ENCODE results near the gene ABCA4. TPM values are rescaled to one million over a fixed set of nuclear protein-coding genes. Genes with fewer than 3 reads are reported as not detected.
"Not testable (repeated sequence)": the region's sequence is repeated elsewhere in the genome, so short reads cannot be mapped to it uniquely, and the experiment has no call there.

Gene ABCA4
- total and polyA plus RNA-seq, 7 experiments from 2014 or later, result not detected

GRCh38 chr1:93995837-93996536, 125.0 kb downstream of the ABCA4 start:
- no peak for ATAC-seq
- H3K27ac Mint-ChIP-seq, result no peak overlapping the region
- Histone ChIP-seq H3K4me3 (ENCODE audit: low read length) (no peak overlapping the region), H3K4me1 (ENCODE audit: control insufficient read depth in 2 of 2, insufficient read depth in 2 of 2, low read length in 2 of 2) (no peaks in the 10 kb centered on the region), H3K9me3 (ENCODE audit: control insufficient read depth in 2 of 3, low read length in 3 of 3) (no peaks in the 10 kb centered on the region), H3K36me3 (ENCODE audit: control insufficient read depth in 2 of 3, insufficient read depth in 3 of 3, low read length in 3 of 3) (no peaks in the 10 kb centered on the region), H3K27me3 (ENCODE audit: control insufficient read depth in 2 of 2, insufficient read depth in 2 of 2, low read length in 2 of 2) (no peaks in the 10 kb centered on the region), H3K27ac (ENCODE audit: low read depth, low read length) (no peak overlapping the region)
- POLR2A ChIA-PET, result no interaction called here
- H3K36me3 Mint-ChIP-seq, result no peaks in the 10 kb centered on the region
- DNase-seq, result no peak
- peaks cover 14 to 26% (median 19%) of the 10 kb centered on the region in 5 donors for H3K27me3 Mint-ChIP-seq
- no peaks in the 10 kb centered on the region for H3K9me3 Mint-ChIP-seq
- CTCF ChIA-PET, result no interaction called here
- peaks cover 0 to 5% (median 0%) of the 10 kb centered on the region in 7 donors for H3K4me1 Mint-ChIP-seq
- H3K4me3 Mint-ChIP-seq, result no peak overlapping the region
- intact Hi-C loops (cut with micrococcal nuclease), result no loop called here

GRCh38 chr1:93993731-93994130, 127.2 kb downstream of the ABCA4 start:
- Mint-ChIP-seq H3K36me3 (no peaks in the 10 kb centered on the region), H3K9me3 (no peaks in the 10 kb centered on the region), H3K27me3 (peaks cover 14 to 35% (median 29%) of the 10 kb centered on the region in 5 donors), H3K27ac (no peak overlapping the region), H3K4me1 (peaks cover 0 to 5% (median 0%) of the 10 kb centered on the region in 7 donors), H3K4me3 (no peak overlapping the region)
- ATAC-seq (no peak), DNase-seq (no peak)
- Histone ChIP-seq H3K27me3 (ENCODE audit: control insufficient read depth in 2 of 2, insufficient read depth in 2 of 2, low read length in 2 of 2) (no peaks in the 10 kb centered on the region), H3K9me3 (ENCODE audit: control insufficient read depth in 2 of 3, low read length in 3 of 3) (no peaks in the 10 kb centered on the region), H3K36me3 (ENCODE audit: control insufficient read depth in 2 of 3, insufficient read depth in 3 of 3, low read length in 3 of 3) (no peaks in the 10 kb centered on the region), H3K4me1 (ENCODE audit: control insufficient read depth in 2 of 2, insufficient read depth in 2 of 2, low read length in 2 of 2) (no peaks in the 10 kb centered on the region), H3K4me3 (ENCODE audit: low read length) (no peak overlapping the region), H3K27ac (ENCODE audit: low read depth, low read length) (no peak overlapping the region)
- CTCF ChIA-PET, result no interaction called here
- POLR2A ChIA-PET, result no interaction called here
- intact Hi-C loops (cut with micrococcal nuclease), result no loop called here

- Histone ChIP-seq H3K4me3 (ENCODE audit: low read length) (no peak overlapping the region), H3K27me3 (ENCODE audit: control insufficient read depth in 2 of 2, insufficient read depth in 2 of 2, low read length in 2 of 2) (no peaks in the 10 kb centered on the region), H3K9me3 (ENCODE audit: control insufficient read depth in 2 of 3, low read length in 3 of 3) (no peaks in the 10 kb centered on the region), H3K27ac (ENCODE audit: low read depth, low read length) (no peak overlapping the region), H3K36me3 (ENCODE audit: control insufficient read depth in 2 of 3, insufficient read depth in 3 of 3, low read length in 3 of 3) (no peaks in the 10 kb centered on the region), H3K4me1 (ENCODE audit: control insufficient read depth in 2 of 2, insufficient read depth in 2 of 2, low read length in 2 of 2) (no peaks in the 10 kb centered on the region)
- H3K27ac Mint-ChIP-seq, result no peak overlapping the region
- no peaks in the 10 kb centered on the region for H3K9me3 Mint-ChIP-seq
- H3K36me3 Mint-ChIP-seq, result no peaks in the 10 kb centered on the region
- intact Hi-C loops (cut with micrococcal nuclease), result no loop called here
- no peak for DNase-seq
- ChIA-PET CTCF (no interaction called here), POLR2A (no interaction called here)
- H3K4me1 Mint-ChIP-seq, result peaks cover 0 to 5% (median 0%) of the 10 kb centered on the region in 7 donors
- no peak overlapping the region for H3K4me3 Mint-ChIP-seq
- no peak for ATAC-seq
- H3K27me3 Mint-ChIP-seq, result peaks cover 14 to 38% (median 29%) of the 10 kb centered on the region in 5 donors
Measured at GRCh38 chr1:93992954-93993353, 128.0 kb downstream of the ABCA4 start.

- POLR2A ChIA-PET, result no interaction called here
- ATAC-seq (no peak), DNase-seq (no peak)
- no peaks in the 10 kb centered on the region for H3K4me1 ChIP-seq (ENCODE audit: control insufficient read depth in 2 of 2, insufficient read depth in 2 of 2, low read length in 2 of 2)
- Mint-ChIP-seq H3K4me3 (no peak overlapping the region), H3K27ac (no peak overlapping the region), H3K9me3 (no peaks in the 10 kb centered on the region), H3K4me1 (peaks cover 0 to 5% (median 0%) of the 10 kb centered on the region in 7 donors), H3K27me3 (peaks cover 14 to 40% (median 33%) of the 10 kb centered on the region in 5 donors), H3K36me3 (no peaks in the 10 kb centered on the region)
- no peak overlapping the region for H3K27ac ChIP-seq (ENCODE audit: low read depth, low read length)
- no peaks in the 10 kb centered on the region for H3K36me3 ChIP-seq (ENCODE audit: control insufficient read depth in 2 of 3, insufficient read depth in 3 of 3, low read length in 3 of 3)
- H3K4me3 ChIP-seq (ENCODE audit: low read length), result no peak overlapping the region
- no peaks in the 10 kb centered on the region for H3K27me3 ChIP-seq (ENCODE audit: control insufficient read depth in 2 of 2, insufficient read depth in 2 of 2, low read length in 2 of 2)
- H3K9me3 ChIP-seq (ENCODE audit: control insufficient read depth in 2 of 3, low read length in 3 of 3), result no peaks in the 10 kb centered on the region
- CTCF ChIA-PET, result no interaction called here
- intact Hi-C loops (cut with micrococcal nuclease), result no loop called here
Measured at GRCh38 chr1:93992190-93992589, 128.8 kb downstream of the ABCA4 start.

GRCh38 chr1:93991271-93991670, 129.7 kb downstream of the ABCA4 start:
- intact Hi-C loops (cut with micrococcal nuclease), result no loop called here
- Mint-ChIP-seq H3K36me3 (no peaks in the 10 kb centered on the region), H3K27ac (no peak overlapping the region), H3K9me3 (no peaks in the 10 kb centered on the region), H3K4me3 (no peak overlapping the region), H3K4me1 (peaks cover 0 to 5% (median 0%) of the 10 kb centered on the region in 7 donors), H3K27me3 (peaks cover 15 to 44% (median 33%) of the 10 kb centered on the region in 5 donors)
- no peak for ATAC-seq
- POLR2A ChIA-PET, result no interaction called here
- H3K27me3 ChIP-seq (ENCODE audit: control insufficient read depth in 2 of 2, insufficient read depth in 2 of 2, low read length in 2 of 2), result no peaks in the 10 kb centered on the region
- H3K36me3 ChIP-seq (ENCODE audit: control insufficient read depth in 2 of 3, insufficient read depth in 3 of 3, low read length in 3 of 3), result no peaks in the 10 kb centered on the region
- no peak overlapping the region for H3K4me3 ChIP-seq (ENCODE audit: low read length)
- CTCF ChIA-PET, result no interaction called here
- no peak overlapping the region for H3K27ac ChIP-seq (ENCODE audit: low read depth, low read length)
- H3K4me1 ChIP-seq (ENCODE audit: control insufficient read depth in 2 of 2, insufficient read depth in 2 of 2, low read length in 2 of 2), result no peaks in the 10 kb centered on the region
- no peaks in the 10 kb centered on the region for H3K9me3 ChIP-seq (ENCODE audit: control insufficient read depth in 2 of 3, low read length in 3 of 3)
- no peak for DNase-seq

GRCh38 chr1:93990477-93990876, 130.5 kb downstream of the ABCA4 start:
- Mint-ChIP-seq H3K27me3 (peaks cover 15 to 38% (median 30%) of the 10 kb centered on the region in 5 donors), H3K4me3 (peak overlapping the region in 1 of 10 donors; percentile 51)
- H3K9me3 Mint-ChIP-seq; H3K4me1 ChIP-seq (ENCODE audit: control insufficient read depth in 2 of 2, insufficient read depth in 2 of 2, low read length in 2 of 2); H3K27me3 ChIP-seq (ENCODE audit: control insufficient read depth in 2 of 2, insufficient read depth in 2 of 2, low read length in 2 of 2); H3K27ac ChIP-seq (ENCODE audit: low read depth, low read length); H3K27ac Mint-ChIP-seq; CTCF ChIA-PET; H3K36me3 ChIP-seq (ENCODE audit: control insufficient read depth in 2 of 3, insufficient read depth in 3 of 3, low read length in 3 of 3); intact Hi-C loops (cut with micrococcal nuclease); H3K4me1 Mint-ChIP-seq; DNase-seq; POLR2A ChIA-PET; ATAC-seq; H3K4me3 ChIP-seq (ENCODE audit: low read length); H3K9me3 ChIP-seq (ENCODE audit: control insufficient read depth in 2 of 3, low read length in 3 of 3); H3K36me3 Mint-ChIP-seq: not testable (repeated sequence)

GRCh38 chr1:93990010-93990409, 130.9 kb downstream of the ABCA4 start:
- Histone ChIP-seq H3K27me3 (ENCODE audit: control insufficient read depth in 2 of 2, insufficient read depth in 2 of 2, low read length in 2 of 2) (no peaks in the 10 kb centered on the region), H3K27ac (ENCODE audit: low read depth, low read length) (no peak overlapping the region), H3K36me3 (ENCODE audit: control insufficient read depth in 2 of 3, insufficient read depth in 3 of 3, low read length in 3 of 3) (no peaks in the 10 kb centered on the region), H3K4me3 (ENCODE audit: low read length) (no peak overlapping the region), H3K4me1 (ENCODE audit: control insufficient read depth in 2 of 2, insufficient read depth in 2 of 2, low read length in 2 of 2) (no peaks in the 10 kb centered on the region), H3K9me3 (ENCODE audit: control insufficient read depth in 2 of 3, low read length in 3 of 3) (no peaks in the 10 kb centered on the region)
- ChIA-PET CTCF (no interaction called here), POLR2A (no interaction called here)
- Mint-ChIP-seq H3K9me3 (no peaks in the 10 kb centered on the region), H3K4me3 (no peak overlapping the region), H3K36me3 (no peaks in the 10 kb centered on the region), H3K27me3 (peaks cover 15 to 34% (median 30%) of the 10 kb centered on the region in 5 donors), H3K4me1 (peaks cover 0 to 5% (median 0%) of the 10 kb centered on the region in 7 donors), H3K27ac (no peak overlapping the region)
- DNase-seq (no peak), ATAC-seq (no peak)
- intact Hi-C loops (cut with micrococcal nuclease), result no loop called here

Data from naive thymus-derived CD4-positive, alpha-beta T cell (primary cell).